SK-N-MC (cell line): ENCODE data around the gene CCER1.

ENCODE experiments used
- EZH2 ChIP-seq: fragments of 200-600 bp; sonication (generic); IDR thresholded peaks from one replicate; pipeline ENCODE4 v1.6.1; 2017; ENCODE audit warnings: antibody characterized with exemption
- FOXP2 ChIP-seq: optimal IDR thresholded peaks from 2 replicates; pipeline ENCODE3; 2011; ENCODE audit warnings: mild to moderate bottlenecking, moderate library complexity; ENCODE audit not compliant: insufficient read depth; ENCODE audit errors: extremely low read length, control extremely low read depth

- no peak for TF ChIP-seq EZH2
- TF ChIP-seq FOXP2, result no peak
These were observed 3.4 kb downstream of the CCER1 start for GRCh38 chr12:90951432-90952105.
